Measurements from ENCODE around the gene CYP2J2.

GRCh38 chr1:59897165-59897564, 29.4 kb downstream of the CYP2J2 start:
- TF ChIP-seq, protein P1, sequence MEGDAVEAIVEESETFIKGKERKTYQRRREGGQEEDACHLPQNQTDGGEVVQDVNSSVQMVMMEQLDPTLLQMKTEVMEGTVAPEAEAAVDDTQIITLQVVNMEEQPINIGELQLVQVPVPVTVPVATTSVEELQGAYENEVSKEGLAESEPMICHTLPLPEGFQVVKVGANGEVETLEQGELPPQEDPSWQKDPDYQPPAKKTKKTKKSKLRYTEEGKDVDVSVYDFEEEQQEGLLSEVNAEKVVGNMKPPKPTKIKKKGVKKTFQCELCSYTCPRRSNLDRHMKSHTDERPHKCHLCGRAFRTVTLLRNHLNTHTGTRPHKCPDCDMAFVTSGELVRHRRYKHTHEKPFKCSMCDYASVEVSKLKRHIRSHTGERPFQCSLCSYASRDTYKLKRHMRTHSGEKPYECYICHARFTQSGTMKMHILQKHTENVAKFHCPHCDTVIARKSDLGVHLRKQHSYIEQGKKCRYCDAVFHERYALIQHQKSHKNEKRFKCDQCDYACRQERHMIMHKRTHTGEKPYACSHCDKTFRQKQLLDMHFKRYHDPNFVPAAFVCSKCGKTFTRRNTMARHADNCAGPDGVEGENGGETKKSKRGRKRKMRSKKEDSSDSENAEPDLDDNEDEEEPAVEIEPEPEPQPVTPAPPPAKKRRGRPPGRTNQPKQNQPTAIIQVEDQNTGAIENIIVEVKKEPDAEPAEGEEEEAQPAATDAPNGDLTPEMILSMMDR (IDR thresholded peaks at IDR 0.05) = no peak
- TF ChIP-seq POLR2A (IDR thresholded peaks at IDR 0.05) = no peak

All from heart left ventricle (tissue), 13 donors.